Measurements from ENCODE around the gene INHBB.

The INHBB gene

DNA sequence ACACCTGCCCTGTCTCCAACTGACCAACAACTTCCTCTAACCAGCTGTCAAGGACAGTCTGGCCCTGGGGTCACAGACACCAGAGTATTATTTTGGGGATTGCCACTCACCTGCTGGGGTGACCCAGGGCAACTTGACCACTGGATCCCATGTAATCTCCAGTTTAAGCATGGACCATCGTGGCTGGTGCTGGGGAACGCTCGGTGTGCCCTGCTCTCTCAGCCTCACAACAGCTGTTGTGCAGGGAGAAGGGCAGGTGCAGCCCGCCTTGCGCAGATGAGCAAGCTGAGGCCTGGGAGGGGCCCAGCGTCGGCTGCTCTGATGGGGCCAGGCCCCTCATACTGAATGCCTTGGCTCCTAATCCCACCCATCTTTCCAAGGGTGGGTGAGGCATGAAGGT is 21.0 kb upstream of the INHBB start:
- H3K36me3 ChIP-seq (ENCODE audit: insufficient read depth, low read length) = no peaks in the 10 kb centered on the region
- H3K4me1 ChIP-seq (ENCODE audit: control insufficient read depth, insufficient read depth, low read length) = peaks cover 6% of the 10 kb centered on the region
- no peak overlapping the region for H3K4me3 ChIP-seq (ENCODE audit: low read length)
- peaks cover 65% of the 10 kb centered on the region for H3K27me3 ChIP-seq (ENCODE audit: control insufficient read depth, insufficient read depth, low read length)
- H3K4me2 ChIP-seq (ENCODE audit: low read length) = no peak overlapping the region
- H3K9me3 ChIP-seq (replicated peaks; ENCODE audit: low read length) = no peaks in the 10 kb centered on the region
- H3K9ac ChIP-seq (ENCODE audit: low read depth, low read length) = no peak overlapping the region

DNA sequence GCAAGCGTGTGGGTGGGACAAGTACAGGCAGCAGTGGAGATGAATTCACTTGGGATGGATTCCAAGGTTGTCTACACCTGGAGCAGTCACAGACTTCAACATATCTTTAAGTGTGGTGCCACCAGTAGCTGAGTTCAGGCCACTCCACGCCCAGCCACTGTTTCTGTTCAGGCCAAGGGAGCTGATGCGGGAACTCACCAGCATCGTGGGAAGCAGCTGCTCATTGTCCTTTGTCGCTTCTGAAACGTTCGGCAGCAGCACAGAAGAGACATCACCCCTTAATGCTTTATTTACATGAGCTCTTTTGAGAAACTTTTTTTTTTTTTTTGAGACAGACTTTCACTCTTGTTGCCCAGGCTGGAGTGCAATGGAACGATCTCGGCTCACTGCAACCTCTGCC is 19.9 kb upstream of the INHBB start:
- Histone ChIP-seq H3K4me3 (ENCODE audit: low read length) (no peak overlapping the region), H3K27me3 (ENCODE audit: control insufficient read depth, insufficient read depth, low read length) (peaks cover 70% of the 10 kb centered on the region), H3K4me1 (ENCODE audit: control insufficient read depth, insufficient read depth, low read length) (peaks cover 6% of the 10 kb centered on the region), H3K9ac (ENCODE audit: low read depth, low read length) (no peak overlapping the region), H3K4me2 (ENCODE audit: low read length) (no peak overlapping the region), H3K9me3 (replicated peaks; ENCODE audit: low read length) (no peaks in the 10 kb centered on the region), H3K36me3 (ENCODE audit: insufficient read depth, low read length) (no peaks in the 10 kb centered on the region)

DNA sequence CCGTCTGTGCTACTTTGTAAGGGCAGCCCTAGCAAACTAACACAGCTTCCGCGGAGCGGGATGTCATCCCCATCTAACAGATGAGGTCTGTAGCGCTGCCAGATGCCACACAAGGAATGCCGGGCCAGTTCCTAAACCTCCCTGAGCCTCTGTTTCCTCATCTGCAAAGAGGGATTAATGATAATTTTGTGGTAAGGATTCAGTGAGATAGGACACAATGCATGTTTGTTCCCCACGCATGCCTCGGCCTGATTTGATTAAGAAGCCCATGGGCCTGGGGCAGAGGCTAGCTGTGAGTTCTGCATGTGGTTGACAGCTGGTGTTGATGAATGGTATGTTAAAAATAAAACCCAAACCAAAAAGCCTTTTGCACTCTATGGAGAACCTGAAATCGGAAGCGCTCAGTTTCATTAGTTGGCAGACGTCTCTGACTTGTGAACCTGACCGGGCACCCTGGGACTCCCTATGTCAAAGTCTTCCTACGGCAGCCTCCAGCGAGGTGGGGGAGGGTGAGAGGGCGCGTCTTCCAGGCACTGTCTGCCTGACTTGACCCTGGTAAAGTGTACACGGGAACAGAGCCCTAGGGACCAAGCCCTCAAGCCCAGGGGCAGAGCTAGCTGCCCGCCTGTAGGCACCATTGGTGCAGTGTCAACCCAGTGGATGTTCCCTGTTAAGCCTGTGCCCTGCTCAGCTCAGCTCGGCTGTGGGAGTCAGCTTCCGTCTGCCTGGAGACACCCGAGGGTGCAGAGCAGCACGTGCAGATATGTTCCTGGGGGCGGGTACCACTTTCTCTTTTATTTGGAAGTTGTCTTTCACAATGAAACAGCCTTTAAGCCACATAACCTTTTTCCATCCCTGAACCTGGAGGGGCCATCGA is 14.8 kb upstream of the INHBB start:
- Histone ChIP-seq H3K9ac (ENCODE audit: low read depth, low read length) (no peak overlapping the region), H3K4me2 (ENCODE audit: low read length) (no peak overlapping the region), H3K4me3 (ENCODE audit: low read length) (no peak overlapping the region), H3K4me1 (ENCODE audit: control insufficient read depth, insufficient read depth, low read length) (no peaks in the 10 kb centered on the region), H3K9me3 (replicated peaks; ENCODE audit: low read length) (no peaks in the 10 kb centered on the region), H3K36me3 (ENCODE audit: insufficient read depth, low read length) (no peaks in the 10 kb centered on the region), H3K27me3 (ENCODE audit: control insufficient read depth, insufficient read depth, low read length) (peaks cover 86% of the 10 kb centered on the region)

DNA sequence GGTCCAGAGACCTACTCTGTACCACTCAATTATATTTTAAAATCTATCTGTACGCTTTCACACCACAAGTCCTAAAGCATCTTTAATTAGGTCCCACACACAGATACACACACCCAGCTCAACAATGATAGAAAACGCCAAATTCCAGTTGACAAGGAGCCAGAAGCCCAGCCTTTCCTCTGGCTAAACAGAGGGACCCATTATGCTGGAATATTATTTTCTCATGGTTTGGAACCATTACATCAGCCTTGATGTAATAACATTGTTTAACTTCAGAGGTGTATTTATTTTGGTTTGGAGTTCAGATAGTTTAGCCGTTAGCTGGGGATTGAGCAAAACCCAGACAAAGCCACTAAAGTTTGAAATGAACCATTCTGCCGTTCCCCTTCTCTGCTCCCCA is 14.0 kb upstream of the INHBB start:
- Histone ChIP-seq H3K9ac (ENCODE audit: low read depth, low read length) (no peak overlapping the region), H3K9me3 (replicated peaks; ENCODE audit: low read length) (no peaks in the 10 kb centered on the region), H3K36me3 (ENCODE audit: insufficient read depth, low read length) (no peaks in the 10 kb centered on the region), H3K4me2 (ENCODE audit: low read length) (no peak overlapping the region), H3K4me3 (ENCODE audit: low read length) (no peak overlapping the region), H3K27me3 (ENCODE audit: control insufficient read depth, insufficient read depth, low read length) (peaks cover 87% of the 10 kb centered on the region), H3K4me1 (ENCODE audit: control insufficient read depth, insufficient read depth, low read length) (no peaks in the 10 kb centered on the region)

DNA sequence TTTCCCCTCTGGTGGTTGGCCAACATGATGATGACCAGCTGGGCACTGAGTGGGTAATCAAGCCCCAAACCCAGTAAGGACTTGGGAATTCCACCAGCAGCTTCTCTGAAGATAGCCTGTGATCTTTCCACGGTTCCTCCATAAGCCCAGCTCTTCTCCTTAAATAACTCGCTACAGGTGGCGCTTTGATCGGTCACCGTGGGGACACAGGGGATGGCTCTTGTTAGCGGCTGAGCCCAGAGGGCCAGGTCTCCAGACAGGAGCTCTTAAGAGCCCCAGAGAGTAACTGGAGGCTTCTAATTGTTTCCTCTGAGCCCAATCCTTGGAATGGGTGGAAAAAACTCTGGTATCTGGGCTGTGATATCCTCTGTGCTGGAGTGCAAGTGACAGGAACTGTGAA is 13.6 kb upstream of the INHBB start:
- H3K4me1 ChIP-seq (ENCODE audit: control insufficient read depth, insufficient read depth, low read length) = no peaks in the 10 kb centered on the region
- peaks cover 82% of the 10 kb centered on the region for H3K27me3 ChIP-seq (ENCODE audit: control insufficient read depth, insufficient read depth, low read length)
- no peak overlapping the region for H3K9ac ChIP-seq (ENCODE audit: low read depth, low read length)
- H3K4me3 ChIP-seq (ENCODE audit: low read length) = no peak overlapping the region
- H3K4me2 ChIP-seq (ENCODE audit: low read length) = no peak overlapping the region
- no peaks in the 10 kb centered on the region for H3K36me3 ChIP-seq (ENCODE audit: insufficient read depth, low read length)
- H3K9me3 ChIP-seq (replicated peaks; ENCODE audit: low read length) = no peaks in the 10 kb centered on the region

DNA sequence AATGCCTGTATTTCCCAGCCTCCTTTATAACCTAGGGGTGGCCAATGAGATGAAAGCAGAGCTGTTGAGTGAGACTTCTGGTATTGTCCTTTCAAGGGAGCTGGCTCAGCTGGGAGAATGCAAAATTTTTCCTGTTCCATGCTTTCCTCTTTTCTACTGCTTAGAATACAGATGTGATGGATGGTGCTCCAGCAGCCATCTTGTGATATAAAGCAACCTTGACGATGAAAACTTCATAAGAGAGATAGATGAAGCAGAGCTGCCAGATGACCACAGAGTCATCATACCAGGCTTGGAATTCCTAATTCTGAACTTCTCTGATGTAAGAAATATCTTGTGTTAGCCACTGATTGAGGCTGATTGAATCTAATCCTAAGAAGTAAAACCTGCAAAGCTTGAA is 11.9 kb upstream of the INHBB start:
- Histone ChIP-seq H3K4me2 (ENCODE audit: low read length) (no peak overlapping the region), H3K27me3 (ENCODE audit: control insufficient read depth, insufficient read depth, low read length) (peaks cover 74% of the 10 kb centered on the region), H3K9ac (ENCODE audit: low read depth, low read length) (no peak overlapping the region), H3K36me3 (ENCODE audit: insufficient read depth, low read length) (no peaks in the 10 kb centered on the region), H3K9me3 (replicated peaks; ENCODE audit: low read length) (no peaks in the 10 kb centered on the region), H3K4me1 (ENCODE audit: control insufficient read depth, insufficient read depth, low read length) (no peaks in the 10 kb centered on the region), H3K4me3 (ENCODE audit: low read length) (no peak overlapping the region)

DNA sequence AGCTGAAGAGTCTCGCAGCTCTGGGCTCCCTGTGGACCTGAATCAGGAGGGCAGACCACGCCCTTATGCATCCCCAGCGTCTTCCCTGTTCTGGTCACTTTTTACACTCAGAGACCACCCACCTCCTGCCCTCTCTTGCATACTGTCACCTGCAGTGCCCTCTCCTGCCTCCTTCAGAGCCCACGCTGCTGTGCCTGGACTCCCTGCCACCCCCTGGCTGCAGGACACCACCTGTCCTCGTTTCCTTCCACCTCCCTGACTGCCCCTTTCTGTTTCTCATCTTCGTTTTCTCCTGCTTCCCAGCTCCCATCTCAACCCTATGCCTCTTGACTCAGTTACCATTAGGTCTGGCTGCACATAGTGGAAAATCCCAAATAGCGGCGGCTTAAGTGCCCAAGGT is 9.2 kb upstream of the INHBB start:
- no peak overlapping the region for H3K9ac ChIP-seq (ENCODE audit: low read depth, low read length)
- H3K36me3 ChIP-seq (ENCODE audit: insufficient read depth, low read length) = no peaks in the 10 kb centered on the region
- peaks cover 71% of the 10 kb centered on the region for H3K27me3 ChIP-seq (ENCODE audit: control insufficient read depth, insufficient read depth, low read length)
- no peaks in the 10 kb centered on the region for H3K9me3 ChIP-seq (replicated peaks; ENCODE audit: low read length)
- no peak overlapping the region for H3K4me2 ChIP-seq (ENCODE audit: low read length)
- no peaks in the 10 kb centered on the region for H3K4me1 ChIP-seq (ENCODE audit: control insufficient read depth, insufficient read depth, low read length)
- H3K4me3 ChIP-seq (ENCODE audit: low read length) = no peak overlapping the region

DNA sequence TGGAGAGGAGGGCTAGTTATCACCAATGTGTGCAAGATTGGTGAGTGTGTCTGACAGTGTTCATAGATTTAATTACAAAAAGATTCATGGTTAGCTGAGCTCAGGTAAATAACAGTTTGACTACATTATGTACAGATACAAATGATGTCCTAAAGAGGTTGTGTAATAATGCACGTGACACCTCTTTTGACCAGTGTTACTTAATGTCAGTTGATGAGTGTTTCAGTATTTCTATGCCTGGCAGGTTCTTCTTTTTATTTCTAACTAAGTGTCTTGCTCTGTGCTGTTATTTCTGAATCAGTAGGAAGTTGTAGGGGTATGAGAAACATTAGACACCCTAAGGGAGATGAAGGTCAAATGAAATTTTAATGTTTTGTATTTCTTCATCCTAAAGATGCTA is 7.9 kb upstream of the INHBB start:
- peaks cover 72% of the 10 kb centered on the region for H3K27me3 ChIP-seq (ENCODE audit: control insufficient read depth, insufficient read depth, low read length)
- no peaks in the 10 kb centered on the region for H3K36me3 ChIP-seq (ENCODE audit: insufficient read depth, low read length)
- no peaks in the 10 kb centered on the region for H3K9me3 ChIP-seq (replicated peaks; ENCODE audit: low read length)
- no peaks in the 10 kb centered on the region for H3K4me1 ChIP-seq (ENCODE audit: control insufficient read depth, insufficient read depth, low read length)
- no peak overlapping the region for H3K4me3 ChIP-seq (ENCODE audit: low read length)
- no peak overlapping the region for H3K4me2 ChIP-seq (ENCODE audit: low read length)
- no peak overlapping the region for H3K9ac ChIP-seq (ENCODE audit: low read depth, low read length)

DNA sequence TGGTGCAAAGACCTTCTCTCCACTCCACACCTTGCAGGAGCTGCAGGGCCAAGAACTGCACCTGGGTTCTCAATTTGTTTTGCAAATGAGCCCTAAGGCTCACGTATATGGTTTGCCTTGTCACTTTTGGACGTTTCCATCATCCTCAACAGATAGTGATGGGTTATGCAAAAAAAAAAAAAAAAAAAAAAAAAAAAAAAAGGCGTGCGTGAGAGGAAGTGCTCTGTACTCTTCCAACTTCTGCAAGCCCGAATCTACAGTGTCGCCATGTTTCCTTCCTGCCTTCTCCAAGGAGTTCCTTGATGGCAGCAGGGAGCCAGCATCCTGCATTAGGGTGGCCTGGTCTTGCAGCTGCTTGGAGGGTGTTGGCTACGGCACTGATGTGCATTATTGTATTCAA is 4.0 kb upstream of the INHBB start:
- Histone ChIP-seq H3K27me3 (ENCODE audit: control insufficient read depth, insufficient read depth, low read length) (peaks cover 73% of the 10 kb centered on the region), H3K36me3 (ENCODE audit: insufficient read depth, low read length) (no peaks in the 10 kb centered on the region), H3K9ac (ENCODE audit: low read depth, low read length) (no peak overlapping the region), H3K4me1 (ENCODE audit: control insufficient read depth, insufficient read depth, low read length) (peaks cover 22% of the 10 kb centered on the region), H3K4me3 (ENCODE audit: low read length) (no peak overlapping the region), H3K9me3 (replicated peaks; ENCODE audit: low read length) (no peaks in the 10 kb centered on the region), H3K4me2 (ENCODE audit: low read length) (no peak overlapping the region)

DNA sequence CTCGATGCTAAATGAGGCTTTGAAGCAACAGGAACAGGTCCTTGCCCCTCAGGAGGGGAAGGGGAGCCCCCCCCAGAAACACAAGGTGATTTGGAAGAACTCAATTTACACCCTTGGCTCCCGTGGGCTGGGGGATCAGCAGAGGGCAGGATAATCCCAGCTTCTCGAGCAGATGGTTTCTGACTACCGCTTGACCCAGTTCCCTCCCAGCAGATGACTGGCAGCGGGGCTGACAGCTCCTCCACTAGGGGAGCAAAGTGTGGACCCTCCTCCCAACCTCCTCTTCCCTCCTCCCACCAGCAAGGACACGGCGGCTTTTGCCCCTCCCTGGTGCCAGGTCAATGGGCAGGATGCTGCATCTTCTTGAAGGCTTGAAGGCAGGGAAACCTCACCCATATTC is 3.5 kb upstream of the INHBB start:
- Histone ChIP-seq H3K9me3 (replicated peaks; ENCODE audit: low read length) (no peaks in the 10 kb centered on the region), H3K27me3 (ENCODE audit: control insufficient read depth, insufficient read depth, low read length) (peaks cover 76% of the 10 kb centered on the region), H3K36me3 (ENCODE audit: insufficient read depth, low read length) (no peaks in the 10 kb centered on the region), H3K4me1 (ENCODE audit: control insufficient read depth, insufficient read depth, low read length) (peaks cover 23% of the 10 kb centered on the region), H3K4me2 (ENCODE audit: low read length) (no peak overlapping the region), H3K4me3 (ENCODE audit: low read length) (no peak overlapping the region), H3K9ac (ENCODE audit: low read depth, low read length) (no peak overlapping the region)

DNA sequence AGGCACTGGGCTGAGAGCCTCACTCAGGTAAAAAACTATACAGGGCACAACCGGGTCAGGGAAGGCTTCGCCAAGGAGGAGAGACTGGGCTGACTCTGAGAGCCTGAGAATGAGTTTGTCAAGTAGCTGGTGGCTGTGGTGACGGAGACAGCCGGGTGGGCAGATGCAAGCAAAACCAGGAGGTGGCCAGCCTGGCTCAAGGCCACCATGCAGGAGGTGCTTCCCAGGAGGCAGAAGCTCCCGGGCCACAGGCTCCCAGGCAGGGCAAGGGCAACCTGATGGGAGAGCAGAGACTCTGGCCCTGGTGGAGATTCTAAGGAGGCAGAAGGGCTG is 2.9 kb upstream of the INHBB start:
- H3K4me3 ChIP-seq (ENCODE audit: low read length) = no peak overlapping the region
- H3K27me3 ChIP-seq (ENCODE audit: control insufficient read depth, insufficient read depth, low read length) = peaks cover 81% of the 10 kb centered on the region
- H3K4me1 ChIP-seq (ENCODE audit: control insufficient read depth, insufficient read depth, low read length) = peaks cover 23% of the 10 kb centered on the region

DNA sequence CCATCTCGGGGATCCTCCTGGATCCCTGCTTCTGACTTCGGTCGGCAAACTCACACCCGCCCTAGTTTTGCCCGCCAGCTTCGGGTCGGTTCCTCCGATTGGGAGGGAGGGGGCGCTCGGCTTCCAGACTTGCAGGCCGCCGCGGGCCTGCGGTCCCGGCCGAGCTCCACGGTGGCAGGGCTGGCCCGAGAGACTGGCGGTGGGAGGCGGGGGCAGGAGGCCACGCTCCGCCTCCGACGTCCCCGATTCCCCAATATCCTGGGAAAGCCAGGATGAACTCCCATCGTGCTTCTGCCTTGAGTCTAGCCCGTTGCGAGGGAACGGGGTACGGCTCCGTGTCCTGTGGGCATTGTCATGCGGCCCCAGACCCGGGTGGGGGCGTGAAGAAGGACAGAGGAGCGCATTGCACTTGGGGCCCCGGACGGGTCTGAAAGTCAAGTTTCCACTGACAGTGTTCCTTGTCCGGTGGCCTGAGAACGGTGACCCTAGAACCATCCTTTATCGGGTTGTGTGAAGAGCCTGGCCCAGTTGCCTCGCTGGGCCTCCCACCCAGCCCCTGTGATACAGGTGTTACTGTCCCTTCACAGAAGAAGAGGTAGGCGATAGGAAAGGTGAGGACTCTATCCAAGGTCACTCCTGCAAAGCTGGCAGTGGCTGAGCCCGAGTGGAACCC is 2.4 kb upstream of the INHBB start:
- H3K4me1 ChIP-seq (ENCODE audit: control insufficient read depth, insufficient read depth, low read length) = peaks cover 23% of the 10 kb centered on the region
- peak overlapping the region; percentile 71 for H3K4me3 ChIP-seq (ENCODE audit: low read length)
- H3K27me3 ChIP-seq (ENCODE audit: control insufficient read depth, insufficient read depth, low read length) = peaks cover 83% of the 10 kb centered on the region
- H3K4me2 ChIP-seq (ENCODE audit: low read length) = peak overlapping the region; percentile 86
- no peaks in the 10 kb centered on the region for H3K36me3 ChIP-seq (ENCODE audit: insufficient read depth, low read length)
- no peak overlapping the region for H3K9ac ChIP-seq (ENCODE audit: low read depth, low read length)
- no peaks in the 10 kb centered on the region for H3K9me3 ChIP-seq (replicated peaks; ENCODE audit: low read length)

More for the DNA sequence above, 2.9 kb upstream of the INHBB start:
- H3K9me3 ChIP-seq (replicated peaks; ENCODE audit: low read length) = no peaks in the 10 kb centered on the region
- no peak overlapping the region for H3K9ac ChIP-seq (ENCODE audit: low read depth, low read length)
- H3K4me2 ChIP-seq (ENCODE audit: low read length) = peak overlapping the region; percentile 86
- H3K36me3 ChIP-seq (ENCODE audit: insufficient read depth, low read length) = no peaks in the 10 kb centered on the region

All from skeletal muscle satellite cell (primary cell).